Measurements from ENCODE around the gene SLC1A4. TPM values are rescaled to one million over a fixed set of nuclear protein-coding genes. Genes with fewer than 3 reads are reported as not detected.
A peak's percentile ranks its signal among the peaks of the same experiment; 100 is the strongest.

SLC1A4 gene
- total RNA-seq, 1 donor from 2014 or later: 41.4 TPM

GRCh38 chr2:65022189-65022588 is 33.0 kb downstream of the SLC1A4 start:
- Mint-ChIP-seq H3K9me3 (ENCODE audit: unreplicated experiment) (no peaks in the 10 kb centered on the region), H3K27me3 (ENCODE audit: unreplicated experiment) (peaks cover 6% of the 10 kb centered on the region), H3K27ac (ENCODE audit: unreplicated experiment) (peak overlapping the region; percentile 61), H3K36me3 (ENCODE audit: low read depth, unreplicated experiment) (peaks cover 23% of the 10 kb centered on the region), H3K4me1 (ENCODE audit: unreplicated experiment) (peaks cover 41% of the 10 kb centered on the region), H3K4me3 (ENCODE audit: unreplicated experiment) (no peak overlapping the region)
- TF ChIP-seq CTCF (IDR thresholded peaks at IDR 0.05; ENCODE audit: unreplicated experiment): no peak
- DNase-seq (ENCODE audit: low spot score): no peak

GRCh38 chr2:65023742-65024141 is 34.5 kb downstream of the SLC1A4 start:
- H3K9me3 Mint-ChIP-seq (ENCODE audit: unreplicated experiment): no peaks in the 10 kb centered on the region
- no peak for DNase-seq (ENCODE audit: low spot score)
- H3K4me3 Mint-ChIP-seq (ENCODE audit: unreplicated experiment): no peak overlapping the region
- peaks cover 11% of the 10 kb centered on the region for H3K36me3 Mint-ChIP-seq (ENCODE audit: low read depth, unreplicated experiment)
- no peak overlapping the region for H3K27ac Mint-ChIP-seq (ENCODE audit: unreplicated experiment)
- H3K27me3 Mint-ChIP-seq (ENCODE audit: unreplicated experiment): peaks cover 2% of the 10 kb centered on the region
- H3K4me1 Mint-ChIP-seq (ENCODE audit: unreplicated experiment): peaks cover 41% of the 10 kb centered on the region
- TF ChIP-seq CTCF (IDR thresholded peaks at IDR 0.05; ENCODE audit: unreplicated experiment): no peak

- peaks cover 6% of the 10 kb centered on the region for H3K36me3 Mint-ChIP-seq (ENCODE audit: low read depth, unreplicated experiment)
- no peak overlapping the region for H3K27ac Mint-ChIP-seq (ENCODE audit: unreplicated experiment)
- no peaks in the 10 kb centered on the region for H3K9me3 Mint-ChIP-seq (ENCODE audit: unreplicated experiment)
- H3K4me1 Mint-ChIP-seq (ENCODE audit: unreplicated experiment): peaks cover 37% of the 10 kb centered on the region
- no peak overlapping the region for H3K4me3 Mint-ChIP-seq (ENCODE audit: unreplicated experiment)
- peaks cover 2% of the 10 kb centered on the region for H3K27me3 Mint-ChIP-seq (ENCODE audit: unreplicated experiment)
- DNase-seq (ENCODE audit: low spot score): no peak
- no peak for TF ChIP-seq CTCF (IDR thresholded peaks at IDR 0.05; ENCODE audit: unreplicated experiment)
Measured at GRCh38 chr2:65024149-65024829, 35.1 kb downstream of the SLC1A4 start.

- Mint-ChIP-seq H3K27ac (ENCODE audit: unreplicated experiment) (no peak overlapping the region), H3K4me3 (ENCODE audit: unreplicated experiment) (no peak overlapping the region), H3K27me3 (ENCODE audit: unreplicated experiment) (peaks cover 2% of the 10 kb centered on the region), H3K9me3 (ENCODE audit: unreplicated experiment) (no peaks in the 10 kb centered on the region), H3K4me1 (ENCODE audit: unreplicated experiment) (peaks cover 37% of the 10 kb centered on the region), H3K36me3 (ENCODE audit: low read depth, unreplicated experiment) (peaks cover 5% of the 10 kb centered on the region)
- DNase-seq (ENCODE audit: low spot score): no peak
- TF ChIP-seq CTCF (IDR thresholded peaks at IDR 0.05; ENCODE audit: unreplicated experiment): no peak
Measured at GRCh38 chr2:65025453-65026123, 36.4 kb downstream of the SLC1A4 start.

GRCh38 chr2:65026154-65026553 is 37.0 kb downstream of the SLC1A4 start:
- Mint-ChIP-seq H3K9me3 (ENCODE audit: unreplicated experiment) (no peaks in the 10 kb centered on the region), H3K27ac (ENCODE audit: unreplicated experiment) (no peak overlapping the region), H3K36me3 (ENCODE audit: low read depth, unreplicated experiment) (peaks cover 5% of the 10 kb centered on the region), H3K27me3 (ENCODE audit: unreplicated experiment) (peaks cover 2% of the 10 kb centered on the region), H3K4me1 (ENCODE audit: unreplicated experiment) (peaks cover 42% of the 10 kb centered on the region), H3K4me3 (ENCODE audit: unreplicated experiment) (no peak overlapping the region)
- no peak for DNase-seq (ENCODE audit: low spot score)
- no peak for TF ChIP-seq CTCF (IDR thresholded peaks at IDR 0.05; ENCODE audit: unreplicated experiment)
